IMR-90 (cell line): Measurements from ENCODE around the gene MEST. TPM values are rescaled to one million over a fixed set of nuclear protein-coding genes. Genes with fewer than 3 reads are reported as not detected.

Experiments used
- ATAC-seq: fragments of 200-7000 bp; cut with Tn5 transposase; 2 replicates; pipeline ENCODE4 v1.9.1; 2020; ENCODE audit warnings: low read depth, mild to moderate bottlenecking, moderate library complexity
- BruUV-seq: library from RNA; stranded (reverse); fragments of 400-500 nt; replicated peaks from 2 replicates; lab custom pipeline; 2021; lab: Mats Ljungman, UMichigan
- CTCF ChIA-PET: fragments of 300-600 bp; formaldehyde crosslinking; extraction: SDS; loops from one replicate; lab custom pipeline; 2021; ENCODE audit warnings: antibody characterized with exemption; lab: Yijun Ruan, JAX
- POLR2A ChIA-PET: fragments of 300-600 bp; sonication (Branson Sonifier 250); formaldehyde crosslinking; loops from one replicate; lab custom pipeline; 2022; ENCODE audit warnings: antibody characterized with exemption; ENCODE audit not compliant: unreplicated experiment; lab: Charles Lee
- DNase-seq: peaks from one replicate; pipeline ENCODE4 v3.0.0; 2013
- H2AFZ ChIP-seq: replicated peaks from 2 replicates; pipeline ENCODE3; 2013; ENCODE audit warnings: low read length, mild to moderate bottlenecking; ENCODE audit not compliant: poor library complexity
- H2AK5ac ChIP-seq: 2 replicates; pipeline ENCODE4 v1.6.1; 2013; ENCODE audit warnings: low read depth, low read length, inconsistent platforms
- H2AK9ac ChIP-seq: replicated peaks from 2 replicates; pipeline ENCODE3; 2013; ENCODE audit warnings: mild to moderate bottlenecking, low read depth, low read length, moderate library complexity; ENCODE audit not compliant: poor library complexity
- H2BK120ac ChIP-seq: 2 replicates; pipeline ENCODE4 v1.6.1; 2013; ENCODE audit warnings: low read depth, low read length, inconsistent platforms
- H2BK15ac ChIP-seq: 3 replicates; pipeline ENCODE4 v1.6.1; 2013; ENCODE audit warnings: low read depth, low read length, inconsistent platforms
- H2BK20ac ChIP-seq: 2 replicates; pipeline ENCODE4 v1.6.1; 2013; ENCODE audit warnings: low read depth, mild to moderate bottlenecking, inconsistent platforms, low read length, moderate library complexity
- H2BK5ac ChIP-seq: 2 replicates; pipeline ENCODE4 v1.6.1; 2013; ENCODE audit warnings: mild to moderate bottlenecking, low read depth, low read length, inconsistent platforms; ENCODE audit not compliant: poor library complexity, severe bottlenecking
- H3K14ac ChIP-seq: replicated peaks from 2 replicates; pipeline ENCODE4 v1.6.1; 2013; ENCODE audit warnings: low read depth, low read length, inconsistent platforms
- H3K18ac ChIP-seq: 2 replicates; pipeline ENCODE4 v1.6.1; 2013; ENCODE audit warnings: low read depth, low read length, control low read depth
- H3K23ac ChIP-seq: 2 replicates; pipeline ENCODE4 v1.6.1; 2013; ENCODE audit warnings: low read depth, low read length, inconsistent platforms
- H3K27ac ChIP-seq: 2 replicates; pipeline ENCODE4 v1.5.1; 2013; ENCODE audit warnings: mild to moderate bottlenecking, control low read depth, low read length; ENCODE audit not compliant: insufficient read depth
- H3K27me3 ChIP-seq: 2 replicates; pipeline ENCODE4 v1.6.1; 2013; ENCODE audit warnings: low read length; ENCODE audit not compliant: control insufficient read depth, insufficient read depth
- H3K36me3 ChIP-seq: 2 replicates; pipeline ENCODE4 v1.6.1; 2013; ENCODE audit warnings: low read length, mixed read lengths; ENCODE audit not compliant: control insufficient read depth, insufficient read depth
- H3K4ac ChIP-seq: 2 replicates; pipeline ENCODE4 v1.6.1; 2013; ENCODE audit warnings: low read depth, low read length, inconsistent platforms
- H3K4me1 ChIP-seq: 2 replicates; pipeline ENCODE4 v1.6.1; 2013; ENCODE audit warnings: low read length, mixed read lengths; ENCODE audit not compliant: control insufficient read depth, insufficient read depth
- H3K4me2 ChIP-seq: 2 replicates; pipeline ENCODE4 v1.6.1; 2013; ENCODE audit warnings: low read depth, mild to moderate bottlenecking, control low read depth, low read length, moderate library complexity
- H3K4me3 ChIP-seq: 2 replicates; pipeline ENCODE4 v1.5.1; 2013; ENCODE audit warnings: low read depth, mild to moderate bottlenecking, control low read depth, low read length, moderate library complexity; ENCODE audit not compliant: insufficient read depth
- H3K56ac ChIP-seq: 2 replicates; pipeline ENCODE4 v1.6.1; 2013; ENCODE audit warnings: low read length, inconsistent platforms; ENCODE audit not compliant: insufficient read depth; ENCODE audit errors: extremely low read depth
- H3K79me1 ChIP-seq, 2 experiments: 2 replicates each; pipeline ENCODE4 v1.6.1; 2013; ENCODE audit warnings: low read length in 2 of 2, inconsistent platforms in 1 of 2, low read depth in 1 of 2
- H3K9ac ChIP-seq: 2 replicates; pipeline ENCODE4 v1.6.1; 2013; ENCODE audit warnings: low read depth, low read length, control low read depth
- H3K9me1 ChIP-seq: 2 replicates; pipeline ENCODE4 v1.6.1; 2013; ENCODE audit warnings: low read length, inconsistent platforms; ENCODE audit not compliant: insufficient read depth
- H3K9me3 ChIP-seq: 2 replicates; pipeline ENCODE4 v1.6.1; 2013; ENCODE audit warnings: low read length; ENCODE audit not compliant: control insufficient read depth, insufficient read depth
- H4K20me1 ChIP-seq: 2 replicates; pipeline ENCODE4 v1.6.1; 2013; ENCODE audit warnings: low read length, inconsistent platforms; ENCODE audit not compliant: insufficient read depth
- H4K5ac ChIP-seq: 2 replicates; pipeline ENCODE4 v1.6.1; 2013; ENCODE audit warnings: mild to moderate bottlenecking, low read depth, low read length, control low read depth
- H4K8ac ChIP-seq, 2 experiments: 2 replicates each; pipeline ENCODE4 v1.6.1; 2013; ENCODE audit warnings: low read depth in 2 of 2, low read length in 2 of 2, control low read depth in 1 of 2, inconsistent platforms in 1 of 2
- H4K91ac ChIP-seq: 2 replicates; pipeline ENCODE4 v1.6.1; 2013; ENCODE audit warnings: low read depth, low read length, inconsistent platforms; ENCODE audit not compliant: insufficient read depth
- CHD1 ChIP-seq: IDR thresholded peaks from 2 replicates; pipeline ENCODE4 v1.6.1; 2012; ENCODE audit warnings: low read depth, low read length, improper control_type of control experiment
- RAD21 ChIP-seq: IDR thresholded peaks from 2 replicates; pipeline ENCODE4 v1.6.1; 2012; ENCODE audit warnings: low read length, improper control_type of control experiment
- RCOR1 ChIP-seq: IDR thresholded peaks from 2 replicates; pipeline ENCODE4 v1.6.1; 2012; ENCODE audit warnings: mild to moderate bottlenecking, low read length, improper control_type of control experiment; ENCODE audit not compliant: insufficient replicate concordance
- WGBS, 2 experiments: methylation state at CpG; one replicate each; pipeline versions ENCODE4 v1.1.5 to v1.1.7; 2013; ENCODE audit warnings: missing lambda C conversion rate in 2 of 2; ENCODE audit not compliant: insufficient read length in 1 of 2; ENCODE audit errors: extremely low coverage in 2 of 2; 5-methylcytosine and 5-hydroxymethylcytosine counted together
- dilution Hi-C: fragments of 300-500 bp; cut with HindIII; formaldehyde crosslinking; loops from one replicate; pipeline ENCODE4 v1.14.3; 2018; ENCODE audit warnings: low sequenced_read_pairs; ENCODE audit not compliant: unreplicated experiment
- in situ Hi-C: fragments of 300-500 bp; cut with MboI; formaldehyde crosslinking; loops from 3 replicates; pipeline ENCODE4 v1.14.3; 2019; ENCODE audit warnings: low sequenced_read_pairs, inconsistent platforms, mixed read lengths
- intact Hi-C: fragments of 100-400 bp; cut with micrococcal nuclease; formaldehyde crosslinking; loops from 2 replicates; pipeline ENCODE4 v1.10.0; 2022
- polyA plus RNA-seq, 3 experiments: library from polyadenylated mRNA; depleted of rRNA; stranded (reverse); fragments of >200 nt; gene quantifications; 2 replicates each; pipeline ENCODE4 v1.2.3, GENCODE V29; 2012; ENCODE audit warnings: low replicate concordance in 1 of 3
- total RNA-seq: library from RNA; depleted of rRNA; stranded (reverse); fragments of >200 nt; gene quantifications from 2 replicates; pipeline ENCODE4 v1.2.3, GENCODE V29; 2012

MEST gene
- total and polyA plus RNA-seq, 2 of the 4 experiments (the other 2 are of a cell fraction) = 219 to 317 TPM

- H3K4me2 ChIP-seq = peak overlapping the region; percentile 5; the same call in 1 of the 2 replicates
- DNase-seq (peak; percentile 85), ATAC-seq (peak; percentile 70)
- H2BK15ac ChIP-seq = peak overlapping the region; percentile 29; the same call in 2 of the 3 replicates
- no peaks in the 10 kb centered on the region for H4K20me1 ChIP-seq
- H3K9me1 ChIP-seq = no peaks in the 10 kb centered on the region
- CTCF ChIA-PET = no interaction called here
- H3K4ac ChIP-seq = peak overlapping the region; percentile 63
- dilution Hi-C loops (no loop called here), in situ Hi-C loops (loop anchor here (10.0 kb wide), 1 partner anchor 415 kb away; the partner anchor contains the start of gene KLHDC10), intact Hi-C loops (loop anchor here (1.0 to 5.0 kb wide), 2 partner anchors 47 to 284 kb away; partner anchors contain the start of genes CEP41 and TMEM209)
- POLR2A ChIA-PET = interaction anchor here (0.6 kb wide), 2 partner anchors 10 to 14 kb away, joined by 3 to 4 read pairs; no protein-coding TSS in a partner anchor
- peak overlapping the region; percentile 5; the same call in 1 of the 2 replicates for H4K91ac ChIP-seq
- H4K5ac ChIP-seq = peak overlapping the region; percentile 37; the same call in 1 of the 2 replicates
- 0 out of 4 replicates have a peak, but pooled peaks cover 0 to 3% of the 10 kb centered on the region in 2 experiments for H3K79me1 ChIP-seq
- peak overlapping the region; percentile 11 for H2AFZ ChIP-seq
- no peak overlapping the region for H3K4me3 ChIP-seq
- H3K14ac ChIP-seq = peak overlapping the region; percentile 66
- H3K9ac ChIP-seq = no peak overlapping the region
- 38% methylated on average over 3 of the region's 10 CpGs; no CpG with 5 or more reads in 1 of the 2 experiments for WGBS, 2 experiments
- H3K23ac ChIP-seq = peak overlapping the region; percentile 32; the same call in 1 of the 2 replicates
- peak overlapping the region; percentile 31 for H2BK5ac ChIP-seq
- peak overlapping the region; percentile 43; the same call in 1 of the 2 replicates for H2BK20ac ChIP-seq
- H4K8ac ChIP-seq = peak overlapping the region; percentile 19 to 42; a peak in 2 of 4 replicates
- 0 out of 2 replicates have a peak overlapping the region, but pooled peaks have one; percentile 53 for H2AK5ac ChIP-seq
- H2BK120ac ChIP-seq = peak overlapping the region; percentile 75
- no peak overlapping the region for H2AK9ac ChIP-seq
- H3K56ac ChIP-seq = 0 out of 2 replicates have a peak overlapping the region, but pooled peaks have one; percentile 4
- H3K27ac ChIP-seq = peak overlapping the region; percentile 56; the same call in 1 of the 2 replicates
- H3K27me3 ChIP-seq = peaks cover 5% of the 10 kb centered on the region
- no peaks in the 10 kb centered on the region for H3K36me3 ChIP-seq
- no peaks in the 10 kb centered on the region for H3K9me3 ChIP-seq
- TF ChIP-seq CHD1 (no peak), RAD21 (0 out of 2 replicates have a peak, but pooled peaks have one; percentile 4), RCOR1 (peak; percentile 57)
- no TSS peak for BruUV-seq
- peak overlapping the region; percentile 55 for H3K18ac ChIP-seq
- H3K4me1 ChIP-seq = peaks cover 10% of the 10 kb centered on the region
These were observed 2.5 kb upstream of the MEST start for GRCh38 chr7:130489140-130489983.
